Motor neuron (in vitro differentiated cells): Measurements from ENCODE around the gene ADCK1. TPM values are rescaled to one million over a fixed set of nuclear protein-coding genes. Genes with fewer than 3 reads are reported as not detected.

ENCODE experiments used
- ATAC-seq, 8 experiments: fragments of 200-7000 bp; cut with Tn5 transposase; replicated peaks in 6 of 8; 2 replicates each; pipeline ENCODE4 v1.8.0; 2021; ENCODE audit warnings: mild to moderate bottlenecking in 8 of 8, moderate library complexity in 8 of 8
- H3K27ac ChIP-seq, 2 donors: fragments of 250-450 bp; sonication (Bioruptor Pico); 2 replicates each; pipeline ENCODE4 v1.9.0; 2021; ENCODE audit warnings: antibody characterized with exemption in 2 of 2, mild to moderate bottlenecking in 2 of 2, moderate library complexity in 1 of 2
- H3K4me1 ChIP-seq, 2 donors: fragments of 250-450 bp; sonication (Bioruptor Pico); replicated peaks in 1 of 2; 2 replicates each; pipeline ENCODE4 v1.6.1; 2021; ENCODE audit warnings: antibody characterized with exemption in 2 of 2, mild to moderate bottlenecking in 2 of 2, moderate library complexity in 1 of 2
- H3K4me3 ChIP-seq, 5 donors: fragments of 250-450 bp; sonication (Bioruptor Pico); 2 replicates each; pipeline ENCODE4 v1.9.0; 2021; ENCODE audit warnings: antibody characterized with exemption in 5 of 5, mild to moderate bottlenecking in 5 of 5, moderate library complexity in 4 of 5
- WGBS, 10 experiments: fragments of 450-650 bp; shearing (Covaris generic); methylation state at CpG; one replicate each; pipeline ENCODE4 v1.0.0; 2022; 5-methylcytosine and 5-hydroxymethylcytosine counted together
- in situ Hi-C, 9 experiments: fragments of 400-800 bp; cut with MboI; loops; one replicate each; pipeline ENCODE4 v1.15.0; 2021; ENCODE audit warnings: low sequenced_read_pairs in 9 of 9, low pct_unique_long_range_greater_than_20kb in 2 of 9; ENCODE audit not compliant: unreplicated experiment in 9 of 9
- total RNA-seq, 8 experiments: library from RNA; unstranded; fragments of 300-600 nt; gene quantifications; 2 replicates each; pipeline versions ENCODE4 v1.2.3 to v1.2.4, GENCODE V29; 2022

Gene ADCK1
- total RNA-seq, 8 experiments from 2014 or later = 4.1 to 13.1 (median 5.3) TPM

GRCh38 chr14:77856941-77857340 lies 57.0 kb downstream of the ADCK1 start:
- WGBS, 10 experiments = 30 to 92% (median 60%) methylated on average over 1 to 2 of the region's 6 CpGs; no CpG with 5 or more reads in 5 of the 10 experiments
- Histone ChIP-seq H3K4me1 (no peaks in the 10 kb centered on the region), H3K4me3 (no peak overlapping the region), H3K27ac (no peak overlapping the region)
- in situ Hi-C loops = loop anchor here in 3 of 9 experiments (25.0 kb wide), 3 partner anchors 155 to 755 kb away; no protein-coding TSS in a partner anchor
- ATAC-seq = peak in 2 of 8 experiments; percentile 31 to 32

- Histone ChIP-seq H3K27ac (no peak overlapping the region), H3K4me1 (peaks cover 8 to 12% of the 10 kb centered on the region in 2 donors), H3K4me3 (no peak overlapping the region)
- in situ Hi-C loops = loop anchor here in 3 of 9 experiments (25.0 kb wide), 3 partner anchors 152 to 752 kb away; no protein-coding TSS in a partner anchor
- WGBS, 10 experiments = 20 to 100% (median 60%) methylated on average over 1 to 6 of the region's 6 CpGs; no CpG with 5 or more reads in 1 of the 10 experiments
- no peak for ATAC-seq
Measured at GRCh38 chr14:77859934-77860570, 60.1 kb downstream of the ADCK1 start.

- no peak overlapping the region for H3K27ac ChIP-seq
- H3K4me1 ChIP-seq = peaks cover 8 to 12% of the 10 kb centered on the region in 2 donors
- 60 to 100% (median 60%) methylated on average over 1 to 2 of the region's 6 CpGs; no CpG with 5 or more reads in 7 of the 10 experiments for WGBS, 10 experiments
- in situ Hi-C loops = loop anchor here in 3 of 9 experiments (25.0 kb wide), 3 partner anchors 151 to 751 kb away; no protein-coding TSS in a partner anchor
- ATAC-seq = no peak
- no peak overlapping the region for H3K4me3 ChIP-seq
Measured at GRCh38 chr14:77861201-77861600, 61.3 kb downstream of the ADCK1 start.

GRCh38 chr14:77862154-77862786 lies 62.4 kb downstream of the ADCK1 start:
- 40 to 100% (median 55%) methylated on average over 1 to 9 of the region's 11 CpGs; no CpG with 5 or more reads in 4 of the 10 experiments for WGBS, 10 experiments
- in situ Hi-C loops = loop anchor here in 3 of 9 experiments (25.0 kb wide), 3 partner anchors 150 to 750 kb away; no protein-coding TSS in a partner anchor
- H3K27ac ChIP-seq = peak overlapping the region in 1 of 2 donors; percentile 18

GRCh38 chr14:77864085-77864484 lies 64.2 kb downstream of the ADCK1 start:
- 37 to 91% (median 90%) methylated on average over 2 to 4 of the region's 6 CpGs; no CpG with 5 or more reads in 4 of the 10 experiments for WGBS, 10 experiments
- no peak overlapping the region for H3K4me3 ChIP-seq
- H3K4me1 ChIP-seq = peaks cover 8 to 12% of the 10 kb centered on the region in 2 donors
- no peak overlapping the region for H3K27ac ChIP-seq
- ATAC-seq = peak in 1 of 8 experiments; percentile 33
- in situ Hi-C loops = loop anchor here in 3 of 9 experiments (25.0 kb wide), 3 partner anchors 148 to 748 kb away; no protein-coding TSS in a partner anchor

More at GRCh38 chr14:77862154-77862786, 62.4 kb downstream of the ADCK1 start:
- Histone ChIP-seq H3K4me1 (peaks cover 8 to 12% of the 10 kb centered on the region in 2 donors), H3K4me3 (no peak overlapping the region)
- peak; percentile 70 to 91 (median 84) for ATAC-seq

- Histone ChIP-seq H3K4me1 (peaks cover 8 to 12% of the 10 kb centered on the region in 2 donors), H3K4me3 (no peak overlapping the region), H3K27ac (no peak overlapping the region)
- no peak for ATAC-seq
- in situ Hi-C loops = loop anchor here in 3 of 9 experiments (25.0 kb wide), 3 partner anchors 148 to 748 kb away; no protein-coding TSS in a partner anchor
- 100% methylated on average over 1 of the region's 1 CpG; no CpG with 5 or more reads in 5 of the 10 experiments for WGBS, 10 experiments
Measured at GRCh38 chr14:77864580-77864979, 64.7 kb downstream of the ADCK1 start.

GRCh38 chr14:77865455-77865854 lies 65.5 kb downstream of the ADCK1 start:
- no peak overlapping the region for H3K27ac ChIP-seq
- H3K4me3 ChIP-seq = no peak overlapping the region
- WGBS, 10 experiments = 80 to 100% (median 90%) methylated on average over 1 to 5 of the region's 6 CpGs; no CpG with 5 or more reads in 4 of the 10 experiments
- no peak for ATAC-seq
- peaks cover 8 to 12% of the 10 kb centered on the region in 2 donors for H3K4me1 ChIP-seq
- in situ Hi-C loops = loop anchor here in 3 of 9 experiments (25.0 kb wide), 3 partner anchors 147 to 747 kb away; no protein-coding TSS in a partner anchor

- peaks cover 8 to 12% of the 10 kb centered on the region in 2 donors for H3K4me1 ChIP-seq
- in situ Hi-C loops = loop anchor here in 3 of 9 experiments (25.0 kb wide), 3 partner anchors 145 to 745 kb away; no protein-coding TSS in a partner anchor
- ATAC-seq = no peak
- H3K27ac ChIP-seq = no peak overlapping the region
- H3K4me3 ChIP-seq = no peak overlapping the region
- 83 to 100% (median 93%) methylated on average over 1 to 3 of the region's 3 CpGs; no CpG with 5 or more reads in 7 of the 10 experiments for WGBS, 10 experiments
Measured at GRCh38 chr14:77866932-77867331, 67.0 kb downstream of the ADCK1 start.

GRCh38 chr14:77867476-77867875 lies 67.6 kb downstream of the ADCK1 start:
- in situ Hi-C loops = loop anchor here in 3 of 9 experiments (25.0 kb wide), 3 partner anchors 145 to 745 kb away; no protein-coding TSS in a partner anchor
- 60 to 100% (median 90%) methylated on average over 1 to 6 of the region's 7 CpGs; no CpG with 5 or more reads in 4 of the 10 experiments for WGBS, 10 experiments
- Histone ChIP-seq H3K4me1 (peaks cover 8 to 10% of the 10 kb centered on the region in 2 donors), H3K4me3 (no peak overlapping the region), H3K27ac (no peak overlapping the region)
- no peak for ATAC-seq

GRCh38 chr14:77868552-77869285 lies 68.8 kb downstream of the ADCK1 start:
- Histone ChIP-seq H3K4me3 (no peak overlapping the region), H3K27ac (no peak overlapping the region), H3K4me1 (no peaks in the 10 kb centered on the region)
- no peak for ATAC-seq
- 33 to 100% (median 70%) methylated on average over 1 to 6 of the region's 13 CpGs; no CpG with 5 or more reads in 2 of the 10 experiments for WGBS, 10 experiments
- in situ Hi-C loops = loop anchor here in 3 of 9 experiments (25.0 kb wide), 3 partner anchors 144 to 744 kb away; no protein-coding TSS in a partner anchor

- H3K4me3 ChIP-seq = no peak overlapping the region
- H3K27ac ChIP-seq = no peak overlapping the region
- ATAC-seq = peak in 2 of 8 experiments; percentile 72 to 73
- in situ Hi-C loops = loop anchor here in 3 of 9 experiments (25.0 kb wide), 3 partner anchors 143 to 743 kb away; no protein-coding TSS in a partner anchor
- no peaks in the 10 kb centered on the region for H3K4me1 ChIP-seq
Measured at GRCh38 chr14:77869340-77869739, 69.4 kb downstream of the ADCK1 start.

GRCh38 chr14:77870646-77871045 lies 70.7 kb downstream of the ADCK1 start:
- ATAC-seq = no peak
- WGBS, 10 experiments = 53 to 83% (median 80%) methylated on average over 1 to 2 of the region's 4 CpGs; no CpG with 5 or more reads in 3 of the 10 experiments
- in situ Hi-C loops = loop anchor here in 3 of 9 experiments (25.0 kb wide), 3 partner anchors 142 to 742 kb away; no protein-coding TSS in a partner anchor
- no peak overlapping the region for H3K4me3 ChIP-seq
- no peaks in the 10 kb centered on the region for H3K4me1 ChIP-seq
- H3K27ac ChIP-seq = no peak overlapping the region
